IMR-90 (cell line): ENCODE results near the gene VSX2. TPM values are rescaled to one million over a fixed set of nuclear protein-coding genes. Genes with fewer than 3 reads are reported as not detected.
A peak's percentile ranks its signal among the peaks of the same experiment; 100 is the strongest.

Source experiments
- ATAC-seq: fragments of 200-7000 bp; cut with Tn5 transposase; 2 replicates; pipeline ENCODE4 v1.9.1; 2020; ENCODE audit warnings: low read depth, mild to moderate bottlenecking, moderate library complexity
- BruUV-seq: library from RNA; stranded (reverse); fragments of 400-500 nt; replicated peaks from 2 replicates; lab custom pipeline; 2021; lab: Mats Ljungman, UMichigan
- CTCF ChIA-PET: fragments of 300-600 bp; formaldehyde crosslinking; extraction: SDS; loops from one replicate; lab custom pipeline; 2021; ENCODE audit warnings: antibody characterized with exemption; lab: Yijun Ruan, JAX
- POLR2A ChIA-PET: fragments of 300-600 bp; sonication (Branson Sonifier 250); formaldehyde crosslinking; loops from one replicate; lab custom pipeline; 2022; ENCODE audit warnings: antibody characterized with exemption; ENCODE audit not compliant: unreplicated experiment; lab: Charles Lee
- DNase-seq: peaks from one replicate; pipeline ENCODE4 v3.0.0; 2013
- H2AFZ ChIP-seq: replicated peaks from 2 replicates; pipeline ENCODE3; 2013; ENCODE audit warnings: low read length, mild to moderate bottlenecking; ENCODE audit not compliant: poor library complexity
- H2AK5ac ChIP-seq: 2 replicates; pipeline ENCODE4 v1.6.1; 2013; ENCODE audit warnings: low read depth, low read length, inconsistent platforms
- H2AK9ac ChIP-seq: replicated peaks from 2 replicates; pipeline ENCODE3; 2013; ENCODE audit warnings: mild to moderate bottlenecking, low read depth, low read length, moderate library complexity; ENCODE audit not compliant: poor library complexity
- H2BK120ac ChIP-seq: 2 replicates; pipeline ENCODE4 v1.6.1; 2013; ENCODE audit warnings: low read depth, low read length, inconsistent platforms
- H2BK15ac ChIP-seq: 3 replicates; pipeline ENCODE4 v1.6.1; 2013; ENCODE audit warnings: low read depth, low read length, inconsistent platforms
- H2BK20ac ChIP-seq: 2 replicates; pipeline ENCODE4 v1.6.1; 2013; ENCODE audit warnings: low read depth, mild to moderate bottlenecking, inconsistent platforms, low read length, moderate library complexity
- H2BK5ac ChIP-seq: 2 replicates; pipeline ENCODE4 v1.6.1; 2013; ENCODE audit warnings: mild to moderate bottlenecking, low read depth, low read length, inconsistent platforms; ENCODE audit not compliant: poor library complexity, severe bottlenecking
- H3K14ac ChIP-seq: replicated peaks from 2 replicates; pipeline ENCODE4 v1.6.1; 2013; ENCODE audit warnings: low read depth, low read length, inconsistent platforms
- H3K18ac ChIP-seq: 2 replicates; pipeline ENCODE4 v1.6.1; 2013; ENCODE audit warnings: low read depth, low read length, control low read depth
- H3K23ac ChIP-seq: 2 replicates; pipeline ENCODE4 v1.6.1; 2013; ENCODE audit warnings: low read depth, low read length, inconsistent platforms
- H3K27ac ChIP-seq: 2 replicates; pipeline ENCODE4 v1.5.1; 2013; ENCODE audit warnings: mild to moderate bottlenecking, control low read depth, low read length; ENCODE audit not compliant: insufficient read depth
- H3K27me3 ChIP-seq: 2 replicates; pipeline ENCODE4 v1.6.1; 2013; ENCODE audit warnings: low read length; ENCODE audit not compliant: control insufficient read depth, insufficient read depth
- H3K36me3 ChIP-seq: 2 replicates; pipeline ENCODE4 v1.6.1; 2013; ENCODE audit warnings: low read length, mixed read lengths; ENCODE audit not compliant: control insufficient read depth, insufficient read depth
- H3K4ac ChIP-seq: 2 replicates; pipeline ENCODE4 v1.6.1; 2013; ENCODE audit warnings: low read depth, low read length, inconsistent platforms
- H3K4me1 ChIP-seq: 2 replicates; pipeline ENCODE4 v1.6.1; 2013; ENCODE audit warnings: low read length, mixed read lengths; ENCODE audit not compliant: control insufficient read depth, insufficient read depth
- H3K4me2 ChIP-seq: 2 replicates; pipeline ENCODE4 v1.6.1; 2013; ENCODE audit warnings: low read depth, mild to moderate bottlenecking, control low read depth, low read length, moderate library complexity
- H3K4me3 ChIP-seq: 2 replicates; pipeline ENCODE4 v1.5.1; 2013; ENCODE audit warnings: low read depth, mild to moderate bottlenecking, control low read depth, low read length, moderate library complexity; ENCODE audit not compliant: insufficient read depth
- H3K56ac ChIP-seq: 2 replicates; pipeline ENCODE4 v1.6.1; 2013; ENCODE audit warnings: low read length, inconsistent platforms; ENCODE audit not compliant: insufficient read depth; ENCODE audit errors: extremely low read depth
- H3K79me1 ChIP-seq, 2 experiments: 2 replicates each; pipeline ENCODE4 v1.6.1; 2013; ENCODE audit warnings: low read length in 2 of 2, inconsistent platforms in 1 of 2, low read depth in 1 of 2
- H3K9ac ChIP-seq: 2 replicates; pipeline ENCODE4 v1.6.1; 2013; ENCODE audit warnings: low read depth, low read length, control low read depth
- H3K9me1 ChIP-seq: 2 replicates; pipeline ENCODE4 v1.6.1; 2013; ENCODE audit warnings: low read length, inconsistent platforms; ENCODE audit not compliant: insufficient read depth
- H3K9me3 ChIP-seq: 2 replicates; pipeline ENCODE4 v1.6.1; 2013; ENCODE audit warnings: low read length; ENCODE audit not compliant: control insufficient read depth, insufficient read depth
- H4K20me1 ChIP-seq: 2 replicates; pipeline ENCODE4 v1.6.1; 2013; ENCODE audit warnings: low read length, inconsistent platforms; ENCODE audit not compliant: insufficient read depth
- H4K5ac ChIP-seq: 2 replicates; pipeline ENCODE4 v1.6.1; 2013; ENCODE audit warnings: mild to moderate bottlenecking, low read depth, low read length, control low read depth
- H4K8ac ChIP-seq, 2 experiments: 2 replicates each; pipeline ENCODE4 v1.6.1; 2013; ENCODE audit warnings: low read depth in 2 of 2, low read length in 2 of 2, control low read depth in 1 of 2, inconsistent platforms in 1 of 2
- H4K91ac ChIP-seq: 2 replicates; pipeline ENCODE4 v1.6.1; 2013; ENCODE audit warnings: low read depth, low read length, inconsistent platforms; ENCODE audit not compliant: insufficient read depth
- CTCF ChIP-seq: conservative IDR thresholded peaks from 2 replicates; pipeline ENCODE4 v1.5.1; 2012; ENCODE audit warnings: mild to moderate bottlenecking, low read depth, low read length, improper control_type of control experiment
- ELK1 ChIP-seq: fragments of 150-350 bp; IDR thresholded peaks from 2 replicates; pipeline ENCODE4 v1.6.1; 2016; ENCODE audit warnings: low read depth, mild to moderate bottlenecking, low read length, moderate library complexity, borderline replicate concordance
- MXI1 ChIP-seq: IDR thresholded peaks from 2 replicates; pipeline ENCODE4 v1.6.1; 2012; ENCODE audit warnings: low read depth, mild to moderate bottlenecking, low read length, moderate library complexity, borderline replicate concordance
- RAD21 ChIP-seq: IDR thresholded peaks from 2 replicates; pipeline ENCODE4 v1.6.1; 2012; ENCODE audit warnings: low read length, improper control_type of control experiment
- RCOR1 ChIP-seq: IDR thresholded peaks from 2 replicates; pipeline ENCODE4 v1.6.1; 2012; ENCODE audit warnings: mild to moderate bottlenecking, low read length, improper control_type of control experiment; ENCODE audit not compliant: insufficient replicate concordance
- SMC3 ChIP-seq: fragments of 150-350 bp; IDR thresholded peaks from 2 replicates; pipeline ENCODE4 v1.6.1; 2016; ENCODE audit warnings: low read depth, mild to moderate bottlenecking, antibody characterized with exemption, low read length, moderate library complexity
- WGBS, 2 experiments: methylation state at CpG; one replicate each; pipeline versions ENCODE4 v1.1.5 to v1.1.7; 2013; ENCODE audit warnings: missing lambda C conversion rate in 2 of 2; ENCODE audit not compliant: insufficient read length in 1 of 2; ENCODE audit errors: extremely low coverage in 2 of 2; 5-methylcytosine and 5-hydroxymethylcytosine counted together
- dilution Hi-C: fragments of 300-500 bp; cut with HindIII; formaldehyde crosslinking; loops from one replicate; pipeline ENCODE4 v1.14.3; 2018; ENCODE audit warnings: low sequenced_read_pairs; ENCODE audit not compliant: unreplicated experiment
- in situ Hi-C: fragments of 300-500 bp; cut with MboI; formaldehyde crosslinking; loops from 3 replicates; pipeline ENCODE4 v1.14.3; 2019; ENCODE audit warnings: low sequenced_read_pairs, inconsistent platforms, mixed read lengths
- intact Hi-C: fragments of 100-400 bp; cut with micrococcal nuclease; formaldehyde crosslinking; loops from 2 replicates; pipeline ENCODE4 v1.10.0; 2022
- polyA plus RNA-seq, 3 experiments: library from polyadenylated mRNA; depleted of rRNA; stranded (reverse); fragments of >200 nt; gene quantifications; 2 replicates each; pipeline ENCODE4 v1.2.3, GENCODE V29; 2012; ENCODE audit warnings: low replicate concordance in 1 of 3
- total RNA-seq: library from RNA; depleted of rRNA; stranded (reverse); fragments of >200 nt; gene quantifications from 2 replicates; pipeline ENCODE4 v1.2.3, GENCODE V29; 2012

VSX2 gene
- total and polyA plus RNA-seq, 2 of the 4 experiments (the other 2 are of a cell fraction), result not detected

GRCh38 chr14:74257078-74257940 is 18.1 kb downstream of the VSX2 start:
- no peak overlapping the region for H2BK15ac ChIP-seq
- no peaks in the 10 kb centered on the region for H3K9me1 ChIP-seq
- in situ Hi-C loops (no loop called here), intact Hi-C loops (loop anchor here (1.0 kb wide), 1 partner anchor 146 kb away; no protein-coding TSS in a partner anchor), dilution Hi-C loops (no loop called here)
- H3K27ac ChIP-seq, result no peak overlapping the region
- peak overlapping the region; percentile 74 for H2AFZ ChIP-seq
- ChIA-PET CTCF (interaction anchor here (0.6 to 1.3 kb wide), 6 partner anchors 9 to 1047 kb away, joined by 3 to 9 read pairs (median 4); no protein-coding TSS in a partner anchor), POLR2A (interaction anchor here (0.6 kb wide), 1 partner anchor 32 kb away, joined by 4 read pairs; no protein-coding TSS in a partner anchor)
- H3K9ac ChIP-seq, result no peak overlapping the region
- H4K20me1 ChIP-seq, result no peaks in the 10 kb centered on the region
- H3K9me3 ChIP-seq, result no peaks in the 10 kb centered on the region
- ATAC-seq, result peak; percentile 98
- no peak overlapping the region for H2AK5ac ChIP-seq
- no TSS peak for BruUV-seq
- peak overlapping the region; percentile 16 for H2AK9ac ChIP-seq
- TF ChIP-seq RCOR1 (peak; percentile 32), CTCF (peak; percentile 89), MXI1 (no peak), SMC3 (peak; percentile 41; the same call in 1 of the 2 replicates), RAD21 (peak; percentile 47), ELK1 (no peak)
- no peak overlapping the region for H3K23ac ChIP-seq
- peak; percentile 8 for DNase-seq
- no peak overlapping the region for H3K4ac ChIP-seq
- 9% methylated on average over 16 of the region's 68 CpGs; no CpG with 5 or more reads in 1 of the 2 experiments for WGBS, 2 experiments
- no peaks in the 10 kb centered on the region for H3K36me3 ChIP-seq
- no peak overlapping the region for H3K18ac ChIP-seq
- no peak overlapping the region for H2BK120ac ChIP-seq
- no peak overlapping the region for H2BK20ac ChIP-seq
- H4K91ac ChIP-seq, result no peak overlapping the region
- peaks cover 56% of the 10 kb centered on the region for H3K27me3 ChIP-seq
- H4K8ac ChIP-seq, result no peak overlapping the region
- H3K79me1 ChIP-seq, result no peaks in the 10 kb centered on the region
- no peaks in the 10 kb centered on the region for H3K4me1 ChIP-seq
- H3K4me2 ChIP-seq, result peak overlapping the region; percentile 76
- H2BK5ac ChIP-seq, result no peak overlapping the region
- H3K4me3 ChIP-seq, result peak overlapping the region; percentile 50
- H3K14ac ChIP-seq, result no peak overlapping the region
- no peak overlapping the region for H4K5ac ChIP-seq
- H3K56ac ChIP-seq, result no peak overlapping the region
